Measurements from ENCODE around the gene RPAP2. TPM values are rescaled to one million over a fixed set of nuclear protein-coding genes. Genes with fewer than 3 reads are reported as not detected.
A peak's percentile ranks its signal among the peaks of the same experiment; 100 is the strongest.

Gene RPAP2
- polyA plus RNA-seq, 2 of the 4 experiments (the other 2 are of a cell fraction), result 5.8 to 18.5 TPM

DNA sequence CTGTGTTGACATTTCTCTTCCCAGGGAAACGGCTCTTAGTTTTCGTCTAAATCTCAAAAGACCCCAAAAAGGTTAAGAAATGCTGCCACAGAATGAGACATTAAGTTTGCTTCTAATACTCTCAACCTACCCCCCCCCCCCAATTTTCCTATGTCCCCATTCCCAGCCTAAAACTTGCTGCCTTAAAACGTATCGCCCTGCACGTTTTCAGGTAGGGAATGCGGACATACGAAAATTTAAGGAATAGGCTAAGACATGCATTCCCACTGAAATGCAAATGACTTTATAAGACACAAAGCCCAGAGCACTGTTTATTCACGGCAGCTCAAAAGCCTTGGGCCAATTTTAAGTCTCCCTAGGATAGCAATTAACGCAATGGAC, 142.4 kb downstream of the RPAP2 start:
- ChIA-PET CTCF (interaction anchor here (1.4 kb wide), 1 partner anchor 31 kb away, joined by 3 read pairs; no protein-coding TSS in a partner anchor), POLR2A (no interaction called here)
- Histone ChIP-seq H3K9me3 (no peaks in the 10 kb centered on the region), H3K4me2 (peak overlapping the region; percentile 52), H3K27ac (peak overlapping the region; percentile 57 to 75; a peak in 5 of 6 replicates), H3K4me3 (peak overlapping the region; percentile 39), H3K4me1 (0 out of 3 replicates have a peak, but pooled peaks cover 2% of the 10 kb centered on the region)
- WGBS (ENCODE audit: missing lambda C conversion rate), result 89% methylated on average over 9 of the region's 9 CpGs
- ATAC-seq, result no peak
- no peak for DNase-seq (ENCODE audit: low read depth in 1 of 2, low spot score in 1 of 2)
- TF ChIP-seq, protein P1, sequence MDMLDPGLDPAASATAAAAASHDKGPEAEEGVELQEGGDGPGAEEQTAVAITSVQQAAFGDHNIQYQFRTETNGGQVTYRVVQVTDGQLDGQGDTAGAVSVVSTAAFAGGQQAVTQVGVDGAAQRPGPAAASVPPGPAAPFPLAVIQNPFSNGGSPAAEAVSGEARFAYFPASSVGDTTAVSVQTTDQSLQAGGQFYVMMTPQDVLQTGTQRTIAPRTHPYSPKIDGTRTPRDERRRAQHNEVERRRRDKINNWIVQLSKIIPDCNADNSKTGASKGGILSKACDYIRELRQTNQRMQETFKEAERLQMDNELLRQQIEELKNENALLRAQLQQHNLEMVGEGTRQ (IDR thresholded peaks at IDR 0.05), result no peak
- TF ChIP-seq NFE2L2 (conservative IDR thresholded peaks at IDR 0.05; ENCODE audit: low read length) (no peak), KDM5A (IDR thresholded peaks at IDR 0.05) (no peak), JUNB (IDR thresholded peaks at IDR 0.05) (no peak), MAZ (IDR thresholded peaks at IDR 0.05; ENCODE audit: borderline replicate concordance, low read depth, low read length) (no peak), GATA3 (IDR thresholded peaks at IDR 0.05; ENCODE audit: borderline replicate concordance) (no peak), CHD4 (IDR thresholded peaks at IDR 0.05; ENCODE audit: borderline replicate concordance) (no peak), SREBF2 (IDR thresholded peaks at IDR 0.05) (no peak), HDAC2 (IDR thresholded peaks at IDR 0.05) (no peak), HOXA7 (CRISPR knock-in tag; IDR thresholded peaks at IDR 0.05) (no peak), MAFK (IDR thresholded peaks at IDR 0.05; ENCODE audit: partially characterized antibody) (no peak), ZNF302 (CRISPR knock-in tag; IDR thresholded peaks at IDR 0.05) (no peak), EHMT2 (IDR thresholded peaks at IDR 0.05; ENCODE audit: low read depth) (no peak), TP53 (CRISPR knock-in tag; IDR thresholded peaks at IDR 0.05) (no peak), RARB (CRISPR knock-in tag; IDR thresholded peaks at IDR 0.05) (no peak), CBX8 (IDR thresholded peaks at IDR 0.05) (no peak)
- TF ChIP-seq, protein P2, sequence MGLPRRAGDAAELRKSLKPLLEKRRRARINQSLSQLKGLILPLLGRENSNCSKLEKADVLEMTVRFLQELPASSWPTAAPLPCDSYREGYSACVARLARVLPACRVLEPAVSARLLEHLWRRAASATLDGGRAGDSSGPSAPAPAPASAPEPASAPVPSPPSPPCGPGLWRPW (IDR thresholded peaks at IDR 0.05), result no peak
- TF ChIP-seq, protein P3, sequence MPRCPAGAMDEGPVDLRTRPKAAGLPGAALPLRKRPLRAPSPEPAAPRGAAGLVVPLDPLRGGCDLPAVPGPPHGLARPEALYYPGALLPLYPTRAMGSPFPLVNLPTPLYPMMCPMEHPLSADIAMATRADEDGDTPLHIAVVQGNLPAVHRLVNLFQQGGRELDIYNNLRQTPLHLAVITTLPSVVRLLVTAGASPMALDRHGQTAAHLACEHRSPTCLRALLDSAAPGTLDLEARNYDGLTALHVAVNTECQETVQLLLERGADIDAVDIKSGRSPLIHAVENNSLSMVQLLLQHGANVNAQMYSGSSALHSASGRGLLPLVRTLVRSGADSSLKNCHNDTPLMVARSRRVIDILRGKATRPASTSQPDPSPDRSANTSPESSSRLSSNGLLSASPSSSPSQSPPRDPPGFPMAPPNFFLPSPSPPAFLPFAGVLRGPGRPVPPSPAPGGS (IDR thresholded peaks at IDR 0.05), result no peak
- TF ChIP-seq, protein P4, sequence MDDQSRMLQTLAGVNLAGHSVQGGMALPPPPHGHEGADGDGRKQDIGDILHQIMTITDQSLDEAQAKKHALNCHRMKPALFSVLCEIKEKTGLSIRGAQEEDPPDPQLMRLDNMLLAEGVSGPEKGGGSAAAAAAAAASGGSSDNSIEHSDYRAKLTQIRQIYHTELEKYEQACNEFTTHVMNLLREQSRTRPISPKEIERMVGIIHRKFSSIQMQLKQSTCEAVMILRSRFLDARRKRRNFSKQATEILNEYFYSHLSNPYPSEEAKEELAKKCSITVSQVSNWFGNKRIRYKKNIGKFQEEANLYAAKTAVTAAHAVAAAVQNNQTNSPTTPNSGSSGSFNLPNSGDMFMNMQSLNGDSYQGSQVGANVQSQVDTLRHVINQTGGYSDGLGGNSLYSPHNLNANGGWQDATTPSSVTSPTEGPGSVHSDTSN (IDR thresholded peaks at IDR 0.05), result no peak
- TF ChIP-seq, protein P5, sequence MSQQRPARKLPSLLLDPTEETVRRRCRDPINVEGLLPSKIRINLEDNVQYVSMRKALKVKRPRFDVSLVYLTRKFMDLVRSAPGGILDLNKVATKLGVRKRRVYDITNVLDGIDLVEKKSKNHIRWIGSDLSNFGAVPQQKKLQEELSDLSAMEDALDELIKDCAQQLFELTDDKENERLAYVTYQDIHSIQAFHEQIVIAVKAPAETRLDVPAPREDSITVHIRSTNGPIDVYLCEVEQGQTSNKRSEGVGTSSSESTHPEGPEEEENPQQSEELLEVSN (IDR thresholded peaks at IDR 0.05; ENCODE audit: borderline replicate concordance, low read depth), result no peak
- FAIRE-seq, result no peak

DNA sequence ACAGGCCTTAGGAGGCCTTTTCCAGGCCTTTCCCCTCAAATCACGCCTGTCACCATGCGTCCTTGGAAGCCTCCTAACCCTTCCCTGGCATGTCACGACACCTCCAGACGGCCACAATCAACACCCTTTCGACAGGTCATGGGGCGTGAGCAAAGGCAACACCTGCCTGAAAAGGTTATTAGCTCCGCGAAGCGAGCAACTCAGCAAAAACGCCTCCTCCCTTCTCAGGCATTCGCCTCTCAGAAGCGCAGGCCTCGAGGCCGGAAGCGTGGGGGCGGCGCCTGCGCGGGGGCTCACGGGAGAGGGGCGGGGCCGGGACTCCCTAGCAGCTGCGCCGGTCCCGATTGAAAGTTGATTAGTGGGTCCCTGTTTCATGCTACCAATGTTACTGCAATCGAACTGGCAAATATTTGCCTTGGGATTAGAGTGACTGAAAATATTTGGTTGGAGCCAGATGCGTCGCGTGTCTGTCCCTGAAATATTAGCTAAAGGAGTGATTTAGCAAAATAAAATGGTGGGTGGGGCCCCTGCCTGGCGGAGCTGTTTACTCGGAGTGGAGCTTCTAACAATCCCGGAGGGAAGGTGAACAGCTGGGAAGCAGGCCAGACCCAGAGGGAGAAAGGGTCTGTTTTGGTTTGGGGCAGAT, 143.0 kb downstream of the RPAP2 start:
- Histone ChIP-seq H3K4me1 (peaks cover 2% of the 10 kb centered on the region; the same call in 1 of the 3 replicates), H3K4me3 (peak overlapping the region; percentile 39), H3K27ac (peak overlapping the region; percentile 57 to 75; a peak in 5 of 6 replicates), H3K4me2 (peak overlapping the region; percentile 52), H3K9me3 (no peaks in the 10 kb centered on the region)
- peak; percentile 20 to 60 for DNase-seq (ENCODE audit: low read depth in 1 of 2, low spot score in 1 of 2)
- ATAC-seq, result peak; percentile 83 to 88; a peak in 5 of 6 replicates
- no peak for TF ChIP-seq ZC3H11A (IDR thresholded peaks at IDR 0.05)
- TF ChIP-seq, protein P6, sequence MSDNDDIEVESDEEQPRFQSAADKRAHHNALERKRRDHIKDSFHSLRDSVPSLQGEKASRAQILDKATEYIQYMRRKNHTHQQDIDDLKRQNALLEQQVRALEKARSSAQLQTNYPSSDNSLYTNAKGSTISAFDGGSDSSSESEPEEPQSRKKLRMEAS (IDR thresholded peaks at IDR 0.05), result peak; percentile 39
- TF ChIP-seq, protein P5 (IDR thresholded peaks at IDR 0.05; ENCODE audit: borderline replicate concordance, low read depth), result peak; percentile 46; the same call in 1 of the 2 replicates
- CTCF ChIA-PET, result interaction anchor here (1.3 to 1.5 kb wide), 3 partner anchors 24 to 40 kb away, joined by 3 to 4 read pairs (median 3); no protein-coding TSS in a partner anchor
- 53% methylated on average over 18 of the region's 32 CpGs for WGBS (ENCODE audit: missing lambda C conversion rate)
- POLR2A ChIA-PET, result no interaction called here
- FAIRE-seq, result no peak
